EH (cell line): Measurements from ENCODE around the gene SSTR4.

Source experiments
- DNase-seq: peaks from one replicate; pipeline ENCODE4 v3.0.0-alpha.2; 2015; ENCODE audit warnings: low read depth

The SSTR4 gene

GRCh38 chr20:23065266-23066201, 30.4 kb downstream of the SSTR4 start:
- DNase-seq = no peak

GRCh38 chr20:23066772-23067171, 31.7 kb downstream of the SSTR4 start:
- DNase-seq = no peak

DNA sequence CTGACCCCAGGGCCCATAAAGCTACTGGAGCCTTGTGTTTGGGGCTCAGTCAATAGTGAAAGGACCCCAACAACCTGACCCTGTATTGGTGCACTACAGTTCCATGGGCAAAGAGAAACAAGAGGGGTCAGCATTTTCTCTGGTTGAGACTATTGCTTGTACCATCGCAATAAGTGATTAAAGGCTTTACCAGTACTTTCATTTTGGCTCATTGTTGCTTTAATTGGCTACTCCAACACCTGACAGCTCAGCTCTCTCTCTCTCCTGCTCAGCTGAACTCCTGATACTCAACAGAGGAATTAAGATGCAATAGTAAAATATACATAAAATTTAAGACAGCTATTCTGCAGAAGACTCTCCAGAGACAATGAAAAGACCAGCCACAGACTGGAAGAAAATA, 33.2 kb downstream of the SSTR4 start:
- DNase-seq = no peak

- DNase-seq = no peak
These were observed 34.0 kb downstream of the SSTR4 start for GRCh38 chr20:23069108-23069507.

- no peak for DNase-seq
These were observed 36.3 kb downstream of the SSTR4 start for GRCh38 chr20:23071398-23071797.

DNA sequence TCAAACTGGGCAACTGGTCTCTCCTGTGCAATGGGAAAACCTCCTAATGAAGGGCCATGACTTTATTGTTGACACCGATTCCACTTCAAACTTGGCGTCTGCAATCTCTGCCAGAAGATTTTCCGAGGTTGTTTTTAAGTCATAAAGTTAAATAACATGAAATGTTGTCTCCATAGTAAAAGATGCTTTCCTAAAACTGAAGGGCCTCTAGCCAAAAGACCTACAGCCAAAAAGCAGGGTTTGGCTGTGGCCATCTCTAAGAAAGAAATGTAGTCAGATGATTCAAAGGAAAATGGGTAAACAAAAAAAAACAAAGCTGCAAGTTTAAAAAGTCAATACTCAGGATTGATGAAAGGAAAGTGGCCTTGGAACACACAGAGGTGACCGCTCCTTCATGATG, 36.9 kb downstream of the SSTR4 start:
- DNase-seq = no peak

DNA sequence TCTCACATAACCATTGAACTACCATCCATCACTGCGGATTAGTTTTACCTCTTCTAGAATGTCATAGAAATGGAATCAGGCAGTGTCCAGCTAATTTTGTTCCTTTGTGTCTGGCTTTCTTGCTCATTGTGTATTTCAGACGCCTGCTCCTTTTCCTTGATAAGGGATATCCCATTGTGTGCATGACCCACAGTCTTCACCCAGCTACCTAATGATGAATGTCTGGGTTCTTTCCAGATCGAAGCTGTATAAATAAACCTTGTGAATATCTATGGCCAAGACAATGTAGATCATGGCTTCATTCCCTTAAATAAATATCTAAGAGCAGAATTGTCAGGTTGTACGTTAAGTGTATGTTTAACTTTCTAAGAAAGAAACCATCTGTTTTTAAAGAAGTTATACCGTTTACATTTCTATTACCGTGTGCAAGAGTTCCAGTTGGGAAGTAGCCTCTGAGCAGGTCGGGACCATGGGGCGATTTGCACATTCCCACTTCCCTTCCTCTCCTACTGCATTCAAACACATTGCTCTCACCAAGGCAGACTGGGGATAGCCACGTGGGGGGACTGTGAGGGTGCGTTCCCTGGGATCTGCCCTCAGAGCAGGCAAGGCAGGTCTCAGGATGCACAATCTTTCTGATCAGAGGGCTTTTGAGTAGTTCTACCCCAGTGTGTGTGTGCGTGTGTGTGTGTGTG, 37.9 kb downstream of the SSTR4 start:
- no peak for DNase-seq

- DNase-seq = no peak
These were observed 38.9 kb downstream of the SSTR4 start for GRCh38 chr20:23074052-23074451.

- no peak for DNase-seq
These were observed 42.2 kb downstream of the SSTR4 start for GRCh38 chr20:23077277-23077676.

- DNase-seq = no peak
These were observed 43.4 kb downstream of the SSTR4 start for GRCh38 chr20:23078351-23079015.

DNA sequence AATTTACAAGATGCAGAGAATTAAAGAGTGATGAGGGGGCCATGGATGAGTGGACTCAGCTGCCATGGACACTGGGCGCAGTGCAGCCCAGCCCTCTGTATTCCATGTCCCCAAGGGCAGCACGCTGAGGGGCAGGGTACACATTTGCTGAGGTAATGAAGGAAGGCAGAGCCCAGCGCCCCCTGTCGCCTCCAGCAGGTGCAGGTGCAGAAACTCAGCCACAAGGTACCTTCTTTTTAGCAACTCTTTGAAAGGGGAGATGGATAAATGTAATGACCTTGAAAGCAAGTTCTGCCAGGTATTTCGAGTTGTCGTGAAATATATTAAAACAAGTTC, 43.9 kb downstream of the SSTR4 start:
- DNase-seq = no peak

DNA sequence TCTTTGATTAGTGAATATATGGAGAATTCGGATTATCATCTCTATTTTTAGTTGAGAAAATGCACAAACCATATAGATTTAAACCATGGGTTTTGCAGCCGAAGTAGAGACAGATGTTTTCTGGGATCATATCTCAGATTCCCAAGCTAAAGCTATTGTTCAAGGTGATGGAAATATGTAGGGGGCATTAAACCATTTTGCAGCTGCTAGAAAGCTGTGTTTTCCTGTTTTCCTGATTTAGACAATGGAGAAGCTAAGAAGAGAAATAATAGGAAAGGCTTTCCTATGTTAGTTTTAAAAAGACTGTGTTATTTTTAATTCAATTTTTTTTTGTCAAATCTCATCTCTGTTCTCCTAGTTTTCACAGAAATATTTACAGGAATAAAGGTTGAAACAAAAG, 44.8 kb downstream of the SSTR4 start:
- DNase-seq = no peak

GRCh38 chr20:23080521-23080920, 45.4 kb downstream of the SSTR4 start:
- no peak for DNase-seq

GRCh38 chr20:23081263-23081819, 46.2 kb downstream of the SSTR4 start:
- DNase-seq = no peak

DNA sequence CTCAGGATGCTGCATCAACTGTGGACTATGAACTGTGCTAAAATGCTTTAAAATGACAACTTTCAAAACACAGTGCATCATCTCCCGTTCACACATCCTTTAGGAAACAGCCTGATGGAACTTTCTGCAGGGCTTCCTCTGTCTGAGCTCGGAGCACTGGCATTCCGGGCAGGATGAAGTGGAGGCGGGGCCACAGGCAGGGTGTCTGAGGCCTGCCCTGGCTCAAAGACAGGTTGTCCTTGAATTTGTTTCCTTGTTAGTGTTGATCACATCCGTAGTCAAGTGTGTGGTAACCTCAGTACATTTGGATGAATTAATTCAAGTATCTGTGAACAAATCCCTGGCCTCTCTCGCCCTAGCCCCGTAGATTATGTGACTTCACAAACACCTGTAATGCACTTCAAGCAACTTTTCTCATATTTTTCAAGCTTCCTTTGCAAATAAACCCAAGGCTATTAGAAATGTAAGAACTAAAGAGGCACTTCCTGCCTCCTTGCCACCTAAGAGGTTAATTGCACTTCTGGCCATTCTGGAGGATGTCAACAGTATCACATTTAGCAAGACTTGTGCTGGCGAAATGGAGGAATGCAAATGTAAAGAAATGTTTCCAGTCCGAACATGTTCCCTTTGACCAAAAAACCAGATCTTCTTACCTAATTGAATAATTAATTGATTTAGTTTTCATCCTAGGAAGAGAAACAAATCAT, 47.9 kb downstream of the SSTR4 start:
- DNase-seq = no peak

- DNase-seq = no peak
These were observed 48.6 kb downstream of the SSTR4 start for GRCh38 chr20:23083553-23084220.

DNA sequence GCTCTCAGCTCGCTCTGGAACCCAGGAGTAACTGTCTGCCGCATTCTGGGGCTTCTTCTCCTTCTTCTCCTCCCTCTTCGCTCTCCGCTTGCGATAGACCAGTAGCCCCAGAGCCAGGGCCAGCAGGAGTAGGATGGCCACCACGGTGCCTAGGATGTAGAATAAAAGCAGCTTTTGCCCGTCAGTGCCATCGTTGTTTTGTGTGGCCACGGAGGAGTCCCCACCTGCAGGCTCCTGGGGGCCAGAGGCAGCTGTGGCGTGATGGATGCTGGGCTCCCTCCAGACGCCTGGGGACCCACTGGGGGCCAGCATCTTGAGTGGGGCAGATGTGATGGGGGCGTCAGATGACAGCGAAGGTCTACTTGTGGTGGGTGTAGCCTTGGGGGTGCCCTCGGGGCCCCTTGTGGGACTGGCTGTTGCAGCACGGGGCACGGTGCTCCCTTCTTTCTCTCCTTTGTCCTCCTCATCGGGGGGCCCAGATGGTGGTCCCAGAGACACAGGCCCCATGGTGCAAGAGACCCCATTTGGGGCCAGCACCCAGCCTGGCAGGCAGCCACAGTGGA, 49.3 kb downstream of the SSTR4 start:
- DNase-seq = no peak

DNA sequence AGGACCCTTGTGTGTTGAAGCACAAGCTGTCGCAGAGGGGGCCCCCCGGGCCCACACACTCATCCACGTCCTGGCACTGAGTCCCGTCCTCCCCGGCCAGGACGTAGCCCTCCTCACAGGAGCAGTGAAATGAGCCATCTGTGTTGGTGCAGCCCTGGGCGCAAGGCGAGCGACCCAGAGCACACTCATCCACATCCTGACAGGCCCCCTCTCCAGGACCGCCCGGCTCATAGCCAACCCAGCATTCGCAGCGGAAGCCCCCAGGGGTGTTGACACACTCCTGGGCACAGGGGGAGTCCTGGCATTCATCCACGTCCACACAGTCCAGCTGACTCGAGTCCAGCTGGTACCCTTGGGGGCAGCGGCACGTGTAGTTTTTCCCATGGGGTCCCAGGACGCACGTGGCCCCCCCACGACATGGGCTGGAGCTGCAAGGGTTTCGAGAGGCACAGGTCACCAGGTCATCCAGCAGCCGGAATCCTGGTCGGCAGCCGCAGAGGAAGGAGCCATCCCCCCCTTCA, 49.8 kb downstream of the SSTR4 start:
- no peak for DNase-seq

- DNase-seq = no peak
These were observed 50.4 kb downstream of the SSTR4 start for GRCh38 chr20:23085436-23086055.

- no peak for DNase-seq
These were observed 51.0 kb downstream of the SSTR4 start, which contains the start of gene CD93 for GRCh38 chr20:23086056-23086566. Gene CD93 (minus strand): TSS chr20:23086324. CDS start chr20:23086192, 132 bp downstream.
